NCI-H146 treated with DMSO at 0.1 percent for 48 hours (cell line): ENCODE measurements around the gene NMB.

Experiments
- DNase-seq: peaks from one replicate; lab custom pipeline; 2025; ENCODE audit not compliant: unreplicated experiment; lab: John Stamatoyannopoulos, UW

Gene NMB

GRCh38 chr15:84620626-84621025 lies 37.4 kb downstream of the NMB start:
- DNase-seq: no peak

- no peak for DNase-seq
Measured at GRCh38 chr15:84616235-84616634, 41.8 kb downstream of the NMB start.

- DNase-seq: no peak
Measured at GRCh38 chr15:84611631-84612030, 46.4 kb downstream of the NMB start.

GRCh38 chr15:84609818-84610525 lies 48.0 kb downstream of the NMB start:
- no peak for DNase-seq

GRCh38 chr15:84608707-84609284 lies 49.2 kb downstream of the NMB start:
- no peak for DNase-seq

GRCh38 chr15:84606653-84607120 lies 51.3 kb downstream of the NMB start:
- DNase-seq: no peak

GRCh38 chr15:84605554-84605882 lies 52.5 kb downstream of the NMB start:
- DNase-seq: no peak
